ENCODE data around the gene SEC24C.

GRCh38 chr10:73798087-73798486 lies 53.9 kb downstream of the SEC24C start:
- TF ChIP-seq POLR2AphosphoS5 (IDR thresholded peaks at IDR 0.05; ENCODE audit: low read depth), result no peak
- no peak for TF ChIP-seq CTCF (IDR thresholded peaks at IDR 0.05; ENCODE audit: insufficient read depth, low read length)
- TF ChIP-seq REST (IDR thresholded peaks at IDR 0.05; ENCODE audit: insufficient replicate concordance, low read depth), result no peak
- no peak for TF ChIP-seq GABPA (IDR thresholded peaks at IDR 0.05; ENCODE audit: low read depth)
- no peak for TF ChIP-seq SPI1 (IDR thresholded peaks at IDR 0.05; ENCODE audit: borderline replicate concordance, low read depth)

Data from HL-60 (cell line).